ENCODE data around the gene XPNPEP1.

GRCh38 chr10:109824206-109824605, 99.1 kb downstream of the XPNPEP1 start:
- TF ChIP-seq POLR2A (IDR thresholded peaks at IDR 0.05; ENCODE audit: low read depth, low read length) (no peak), PAX5 (IDR thresholded peaks at IDR 0.05; ENCODE audit: insufficient read depth, low read length, severe bottlenecking) (no peak), TAF1 (IDR thresholded peaks at IDR 0.05; ENCODE audit: low read depth, low read length) (no peak)
